OCI-LY1 (cell line): ENCODE data around the gene RNU1-2.

Experiments
- CTCF ChIP-seq: fragments of 200-600 bp; sonication (generic), shearing (Covaris generic); IDR thresholded peaks from 2 replicates; pipeline ENCODE4 v1.5.1; 2017; ENCODE audit warnings: mild to moderate bottlenecking, antibody characterized with exemption, low read length, moderate library complexity, mixed read lengths
- EZH2 ChIP-seq: fragments of 200-600 bp; sonication (generic), shearing (Covaris generic); IDR thresholded peaks from 2 replicates; pipeline ENCODE4 v1.8.0; 2017; ENCODE audit warnings: borderline replicate concordance, mixed run types, mild to moderate bottlenecking, antibody characterized with exemption, low read length, moderate library complexity, mixed read lengths

GRCh38 chr1:16882986-16883385 is 12.8 kb upstream of the RNU1-2 start:
- no peak for TF ChIP-seq CTCF
- no peak for TF ChIP-seq EZH2
